NCI-H1092 treated with DMSO at 0.1 percent for 48 hours (cell line): ENCODE measurements around the gene MUC5B.

Source experiments
- DNase-seq: peaks from one replicate; lab custom pipeline; 2025; lab: John Stamatoyannopoulos, UW

Gene MUC5B

DNA sequence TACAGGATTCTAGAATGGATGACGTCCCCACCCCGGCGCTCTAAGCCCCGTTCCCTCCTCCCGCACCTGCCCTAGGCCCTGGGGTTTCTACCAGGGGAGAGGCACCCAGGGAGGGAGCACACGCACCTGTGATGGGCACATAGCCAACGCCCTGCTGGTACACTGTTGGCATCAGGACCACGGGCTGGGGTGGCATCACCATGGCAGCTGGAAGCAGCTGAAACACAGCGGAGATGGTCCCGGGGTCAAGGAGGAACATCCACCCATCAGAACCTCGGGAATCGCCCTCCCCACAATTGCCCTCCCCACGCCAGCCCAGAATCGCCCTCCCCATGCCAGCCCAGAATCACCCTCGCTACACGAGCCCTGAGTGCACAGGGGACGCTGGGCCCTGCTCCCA is 63.0 kb downstream of the MUC5B start:
- DNase-seq: no peak

DNA sequence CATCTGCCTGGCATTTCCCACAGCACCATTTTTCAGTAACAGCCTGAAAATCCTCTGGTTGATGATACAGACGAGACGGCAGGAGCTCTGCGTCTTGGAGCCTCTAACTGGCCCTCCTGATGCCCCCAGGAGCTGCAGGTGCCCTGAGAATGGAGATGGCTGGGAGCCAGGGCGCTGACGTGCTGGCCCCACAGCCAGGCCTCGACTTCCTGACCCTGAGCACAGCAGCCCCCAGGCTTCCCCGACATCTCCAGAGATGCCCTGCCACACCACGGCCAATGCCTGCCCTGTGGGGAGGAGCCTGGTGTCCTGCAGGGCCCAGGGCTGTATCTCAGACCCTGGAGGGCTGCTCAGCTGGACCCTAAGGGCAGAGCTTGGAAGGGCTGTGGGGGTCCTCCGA is 65.1 kb downstream of the MUC5B start:
- no peak for DNase-seq

DNA sequence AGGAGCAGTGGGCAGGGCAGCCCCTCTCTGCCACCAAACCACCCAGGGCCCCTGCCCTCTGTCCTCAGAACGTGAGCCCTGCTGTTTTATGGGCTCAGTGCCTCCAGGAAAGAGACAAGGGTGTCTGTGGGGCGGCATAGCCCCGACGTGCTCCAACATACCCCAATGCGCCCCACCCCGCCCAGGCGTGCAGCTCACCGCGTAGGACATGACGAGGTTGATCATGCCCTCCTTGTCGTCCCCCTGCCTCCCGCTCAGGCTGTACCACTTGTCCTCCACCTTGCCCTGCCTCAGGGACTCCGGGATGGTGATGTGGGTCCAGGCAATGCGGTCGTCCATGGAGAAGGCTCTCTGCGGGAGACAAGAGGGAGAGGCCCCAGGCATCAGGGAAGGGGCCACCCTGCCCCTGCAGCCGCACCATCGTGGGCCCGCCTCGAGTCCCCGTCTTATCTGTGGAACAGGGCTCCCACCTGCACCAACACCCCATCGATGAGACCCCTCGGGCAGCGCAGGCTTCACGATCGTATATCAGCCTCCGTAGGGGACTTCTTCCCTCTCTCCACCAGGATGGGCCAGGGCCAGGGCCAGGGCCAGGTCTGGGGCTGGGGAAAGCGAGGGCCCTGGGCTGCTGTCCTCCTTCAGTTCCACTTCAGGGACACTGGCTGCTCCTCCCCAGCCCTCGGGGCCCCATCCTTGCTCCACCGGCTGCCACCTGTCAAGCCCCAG is 65.7 kb downstream of the MUC5B start:
- no peak for DNase-seq

DNA sequence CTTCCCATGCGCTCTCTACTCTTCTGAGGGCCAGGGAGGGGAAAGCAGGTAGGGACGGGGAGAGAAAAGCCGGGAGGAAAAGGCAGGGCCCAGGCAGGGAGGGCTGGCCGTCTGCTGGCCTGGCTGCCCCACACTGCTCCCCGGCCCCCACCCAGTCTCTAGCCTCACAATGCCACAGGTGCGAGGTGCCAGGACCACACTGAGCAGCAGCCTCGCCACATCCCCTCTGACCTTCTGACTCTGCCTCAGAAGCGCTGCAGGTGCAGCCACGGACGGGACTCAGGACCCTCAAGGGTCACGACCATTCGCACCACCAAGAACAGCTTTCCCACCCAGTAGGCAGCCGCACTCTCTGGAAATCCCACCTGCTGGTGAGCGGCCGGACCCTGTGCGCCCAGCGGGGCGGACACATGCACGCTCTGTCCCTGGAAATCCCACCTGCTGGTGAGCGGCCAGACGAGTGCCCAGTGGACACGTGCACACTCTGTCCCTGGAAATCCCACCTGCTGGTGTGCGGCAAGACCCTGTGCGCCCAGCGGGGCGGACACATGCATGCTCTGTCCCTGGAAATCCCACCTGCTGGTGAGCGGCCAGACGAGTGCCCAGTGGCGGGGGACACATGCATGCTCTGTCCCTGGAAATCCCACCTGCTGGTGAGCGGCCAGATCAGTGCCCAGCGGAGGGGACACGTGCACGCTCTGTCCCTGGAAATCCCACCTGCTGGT is 66.5 kb downstream of the MUC5B start:
- no peak for DNase-seq

GRCh38 chr11:1290052-1291040 is 67.5 kb downstream of the MUC5B start:
- DNase-seq: no peak

- DNase-seq: no peak
Measured at GRCh38 chr11:1291295-1292017, 68.6 kb downstream of the MUC5B start.

DNA sequence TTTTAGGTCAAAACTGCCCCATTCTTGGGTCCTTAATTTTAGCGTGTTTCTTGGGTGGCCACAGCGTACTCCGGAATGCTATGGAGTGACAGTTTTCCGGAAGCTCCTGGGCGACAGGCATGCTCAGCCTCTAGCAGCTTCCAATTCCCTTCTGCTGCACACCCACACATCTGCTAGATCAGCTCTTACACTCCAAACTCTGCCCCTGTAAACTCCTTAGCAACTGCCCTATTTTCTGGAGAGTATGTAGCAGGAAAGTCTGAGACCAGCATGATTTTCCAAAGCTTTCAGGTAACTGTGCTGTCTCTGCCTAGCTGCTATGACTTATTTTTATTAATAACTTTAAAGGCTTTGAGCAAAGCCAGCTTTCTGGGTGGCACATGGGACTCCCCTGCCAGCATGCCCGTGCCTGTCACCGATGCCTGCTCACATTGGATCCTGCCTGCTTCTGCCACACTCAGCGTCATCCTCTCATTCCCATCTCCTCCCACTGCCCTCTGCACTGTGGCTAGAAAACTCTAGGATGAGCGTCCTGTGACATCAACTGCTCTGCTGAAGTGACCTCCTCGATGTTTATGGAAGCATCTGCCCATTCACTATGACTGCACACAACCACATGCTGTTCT is 69.3 kb downstream of the MUC5B start:
- DNase-seq: no peak

DNA sequence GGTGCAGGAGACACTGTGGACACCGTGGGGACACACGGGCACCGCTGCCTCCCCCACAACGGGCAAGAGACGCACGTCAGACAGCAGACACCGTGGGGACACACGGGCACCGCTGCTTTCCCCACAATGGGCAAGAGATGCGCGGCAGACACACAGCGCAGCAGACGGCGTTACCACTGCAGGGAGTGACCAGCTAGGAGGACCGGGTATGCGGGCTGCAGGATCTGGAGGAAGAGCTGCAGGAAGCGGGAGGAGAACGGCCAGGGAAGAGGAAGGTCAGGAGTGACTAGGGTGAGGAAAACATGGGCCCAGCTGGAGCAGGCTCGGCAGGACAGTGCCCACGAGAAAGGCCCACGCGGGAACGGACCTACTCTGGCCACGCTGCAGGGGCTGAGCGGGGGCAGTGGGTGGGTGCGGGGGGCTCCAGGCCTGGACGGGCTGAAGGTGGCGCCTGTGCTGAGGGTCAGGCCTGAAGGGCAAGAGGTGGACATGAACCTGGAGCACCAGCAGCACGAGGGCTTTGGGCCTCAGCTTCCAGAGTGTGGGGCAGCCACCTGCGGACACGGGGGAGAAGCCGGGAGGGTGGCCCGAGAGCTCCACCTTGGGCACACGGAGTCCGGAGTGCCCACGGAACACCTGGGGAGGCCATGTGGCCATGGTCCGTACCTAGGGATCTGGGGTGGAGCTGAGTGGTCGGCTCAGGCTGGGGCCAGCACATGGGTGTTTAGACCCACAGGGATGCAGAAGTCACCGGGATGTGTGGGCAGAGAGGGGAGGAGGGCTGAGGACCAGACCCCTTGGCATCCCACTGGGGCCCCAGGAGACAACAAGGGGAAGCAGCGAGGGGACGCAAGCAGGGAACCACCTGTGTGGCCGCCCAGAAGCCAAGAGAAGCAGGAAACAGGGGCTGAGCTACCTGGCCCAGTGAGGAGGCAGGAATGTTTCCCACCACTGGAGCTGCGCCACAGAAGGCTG is 70.1 kb downstream of the MUC5B start:
- DNase-seq: no peak

DNA sequence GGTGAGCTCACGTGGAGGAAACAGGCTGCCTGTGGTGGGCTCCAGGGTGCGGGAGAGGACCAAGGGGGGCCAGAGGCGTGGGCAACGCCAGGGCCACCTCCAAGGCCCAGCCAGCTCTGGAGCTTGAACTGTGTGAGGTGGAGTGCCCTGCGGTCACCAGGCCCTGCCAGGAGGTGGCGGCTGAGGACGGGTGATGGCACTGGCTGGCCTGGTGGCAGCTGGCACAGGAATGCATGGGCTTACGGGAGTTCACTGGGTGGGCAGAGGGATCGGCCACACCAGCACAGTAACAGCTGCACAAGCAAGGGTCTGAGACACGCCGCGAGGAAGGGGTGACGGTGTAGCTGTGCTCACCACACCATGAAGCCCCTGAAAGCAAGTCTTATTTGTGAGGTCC is 70.8 kb downstream of the MUC5B start:
- DNase-seq: no peak

- no peak for DNase-seq
Measured at GRCh38 chr11:1295086-1295485, 72.2 kb downstream of the MUC5B start.

DNA sequence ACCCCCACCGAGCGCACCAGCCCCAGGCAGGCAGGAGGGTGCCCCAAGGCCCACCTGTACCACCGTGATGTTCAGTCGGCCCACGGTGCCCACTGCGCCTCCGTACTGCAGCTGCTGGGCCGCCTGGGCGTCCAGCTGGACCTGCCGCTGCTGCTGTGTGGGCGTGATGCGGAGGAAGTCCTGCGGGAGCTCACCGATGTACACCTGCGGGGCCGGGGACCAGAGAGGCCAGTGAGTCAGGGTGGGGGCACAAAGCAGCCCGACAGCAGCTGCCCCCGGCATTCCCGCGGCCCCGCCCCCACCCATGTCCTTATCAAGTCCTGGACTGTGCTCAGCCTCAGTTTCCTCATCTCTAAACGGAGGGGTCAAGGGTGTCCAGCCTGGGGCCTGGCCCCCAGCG is 72.7 kb downstream of the MUC5B start:
- no peak for DNase-seq

GRCh38 chr11:1296287-1296686 is 73.4 kb downstream of the MUC5B start:
- DNase-seq: no peak

GRCh38 chr11:1297011-1297575 is 74.2 kb downstream of the MUC5B start:
- no peak for DNase-seq

DNA sequence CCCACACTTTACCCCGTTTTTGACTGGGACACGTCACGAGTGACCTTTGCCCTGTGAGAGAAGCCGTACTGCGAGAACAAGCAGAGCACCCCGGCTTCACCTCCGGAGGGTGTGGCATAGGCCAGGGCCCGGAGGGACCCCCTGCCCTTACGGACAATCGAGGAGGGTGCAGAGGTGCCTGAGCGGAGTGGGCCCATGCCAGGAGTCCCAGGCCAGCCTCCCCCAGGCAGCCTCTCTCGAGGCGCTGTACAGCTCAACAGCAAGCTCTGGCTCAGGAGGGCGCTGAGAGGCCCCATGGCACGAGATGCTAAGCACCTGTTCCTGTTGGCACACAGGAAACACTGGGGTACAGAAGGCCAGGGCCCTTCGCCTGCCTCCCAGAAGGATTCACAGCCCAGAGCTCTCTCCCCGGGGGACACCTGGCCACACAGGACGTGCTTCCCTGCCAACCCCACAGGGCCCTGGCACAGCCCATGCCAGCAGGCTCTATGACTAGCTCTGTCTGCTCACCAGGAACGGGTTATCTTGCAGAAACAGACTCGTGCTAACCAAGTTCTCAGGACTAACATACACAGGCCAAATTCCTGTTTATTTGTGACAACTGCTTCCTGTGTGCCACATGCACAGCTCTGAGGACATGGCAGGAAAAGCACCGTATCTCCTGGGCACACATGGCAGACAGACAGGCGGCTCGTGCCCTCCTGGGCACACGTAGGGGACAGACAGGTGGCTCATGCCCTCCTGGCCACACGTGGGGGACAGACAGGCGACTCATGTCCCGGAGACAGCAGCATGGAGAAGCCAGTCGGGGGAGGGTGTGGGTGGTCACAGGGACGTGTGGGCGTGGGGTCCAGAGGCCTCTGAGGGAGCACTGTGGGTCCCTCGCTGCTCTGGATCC is 75.0 kb downstream of the MUC5B start:
- DNase-seq: no peak

DNA sequence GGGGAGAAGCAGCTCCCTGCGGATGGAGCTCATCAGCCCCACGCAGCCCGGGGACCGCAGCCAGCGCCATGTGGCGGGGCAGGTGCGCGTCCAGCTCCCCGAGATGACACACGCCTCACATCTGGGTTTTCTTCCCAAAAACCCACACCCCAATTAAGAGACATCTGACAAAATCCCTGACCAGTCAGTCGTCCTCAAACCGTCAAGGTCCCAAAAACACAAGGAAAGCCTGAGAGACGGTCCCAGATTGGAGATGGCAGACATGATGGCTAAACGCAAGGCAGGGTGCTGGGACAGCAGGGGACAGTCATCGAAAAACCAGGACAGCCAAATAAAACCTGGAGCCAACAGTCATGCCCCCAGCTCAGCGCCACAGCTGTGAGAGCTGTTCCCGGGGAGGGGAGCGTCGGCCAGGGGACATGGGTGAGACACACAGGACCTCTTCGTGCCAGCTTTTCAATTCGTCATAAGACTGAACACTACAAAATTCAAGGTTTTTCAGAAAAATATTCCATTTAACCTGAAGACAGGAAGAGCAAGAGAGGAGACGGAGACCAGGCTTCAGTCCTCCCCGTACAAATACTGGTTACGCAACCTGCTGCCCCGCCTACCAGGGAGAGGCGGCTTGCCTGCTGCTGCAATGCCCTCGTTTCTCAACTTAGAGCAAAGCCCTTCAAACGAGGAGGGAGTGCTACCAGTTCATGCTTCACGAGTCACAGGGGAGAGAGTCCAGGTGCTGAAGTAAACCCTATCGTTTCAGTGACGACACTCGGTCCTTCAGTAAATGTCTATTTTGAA is 76.0 kb downstream of the MUC5B start:
- DNase-seq: no peak

- DNase-seq: no peak
Measured at GRCh38 chr11:1299621-1300020, 76.8 kb downstream of the MUC5B start.

GRCh38 chr11:1300121-1300520 is 77.3 kb downstream of the MUC5B start:
- DNase-seq: no peak
